ENCODE data around the gene LPCAT2.

LPCAT2 gene

GRCh38 chr16:55555436-55555835 is 46.6 kb downstream of the LPCAT2 start:
- no peak for DNase-seq (ENCODE audit: low read depth)

GRCh38 chr16:55557186-55557585 is 48.3 kb downstream of the LPCAT2 start:
- no peak for DNase-seq (ENCODE audit: low read depth)

- DNase-seq (ENCODE audit: low read depth): no peak
These were observed 50.4 kb downstream of the LPCAT2 start for GRCh38 chr16:55559233-55559632.

- no peak for DNase-seq (ENCODE audit: low read depth)
These were observed 51.2 kb downstream of the LPCAT2 start for GRCh38 chr16:55559933-55560516.

GRCh38 chr16:55561319-55561848 is 52.5 kb downstream of the LPCAT2 start:
- DNase-seq (ENCODE audit: low read depth): no peak

- no peak for DNase-seq (ENCODE audit: low read depth)
These were observed 54.1 kb downstream of the LPCAT2 start for GRCh38 chr16:55562936-55563335.

- DNase-seq (ENCODE audit: low read depth): no peak
These were observed 54.9 kb downstream of the LPCAT2 start for GRCh38 chr16:55563797-55564196.

- no peak for DNase-seq (ENCODE audit: low read depth)
These were observed 56.2 kb downstream of the LPCAT2 start for GRCh38 chr16:55565086-55565485.

- no peak for DNase-seq (ENCODE audit: low read depth)
These were observed 57.7 kb downstream of the LPCAT2 start, which contains the start of gene CAPNS2 for GRCh38 chr16:55566432-55567175. Gene CAPNS2 (plus strand): TSS chr16:55566684. CDS start chr16:55566757, 73 bp downstream.

- DNase-seq (ENCODE audit: low read depth): no peak
These were observed 58.5 kb downstream of the LPCAT2 start for GRCh38 chr16:55567382-55567781.

- DNase-seq (ENCODE audit: low read depth): no peak
These were observed 59.3 kb downstream of the LPCAT2 start for GRCh38 chr16:55568207-55568606.

GRCh38 chr16:55569025-55569424 is 60.2 kb downstream of the LPCAT2 start:
- no peak for DNase-seq (ENCODE audit: low read depth)

GRCh38 chr16:55570159-55570558 is 61.3 kb downstream of the LPCAT2 start:
- DNase-seq (ENCODE audit: low read depth): no peak

GRCh38 chr16:55571191-55571897 is 62.5 kb downstream of the LPCAT2 start:
- DNase-seq (ENCODE audit: low read depth): no peak

- no peak for DNase-seq (ENCODE audit: low read depth)
These were observed 63.6 kb downstream of the LPCAT2 start for GRCh38 chr16:55572439-55572838.

GRCh38 chr16:55574811-55575210 is 65.9 kb downstream of the LPCAT2 start:
- no peak for DNase-seq (ENCODE audit: low read depth)

GRCh38 chr16:55575496-55575895 is 66.6 kb downstream of the LPCAT2 start:
- DNase-seq (ENCODE audit: low read depth): no peak

GRCh38 chr16:55576384-55576783 is 67.5 kb downstream of the LPCAT2 start:
- DNase-seq (ENCODE audit: low read depth): no peak

GRCh38 chr16:55577887-55578286 is 69.0 kb downstream of the LPCAT2 start:
- peak; percentile 5 for DNase-seq (ENCODE audit: low read depth)

GRCh38 chr16:55585631-55586030 is 76.8 kb downstream of the LPCAT2 start:
- DNase-seq (ENCODE audit: low read depth): no peak

- no peak for DNase-seq (ENCODE audit: low read depth)
These were observed 79.9 kb downstream of the LPCAT2 start for GRCh38 chr16:55588799-55589198.

- DNase-seq (ENCODE audit: low read depth): no peak
These were observed 83.4 kb downstream of the LPCAT2 start for GRCh38 chr16:55592306-55592705.

GRCh38 chr16:55597928-55598327 is 89.1 kb downstream of the LPCAT2 start:
- no peak for DNase-seq (ENCODE audit: low read depth)
